K562 (cell line): Measurements from ENCODE around the gene PRKCE.

Experiments
- CTBP1 ChIP-seq: fragments of 450-650 bp; IDR thresholded peaks from 2 replicates; pipeline ENCODE4 v1.6.1; 2016; ENCODE audit warnings: borderline replicate concordance
- KAT8 ChIP-seq: fragments of 450-650 bp; IDR thresholded peaks from 2 replicates; pipeline ENCODE4 v1.6.1; 2016; ENCODE audit warnings: low read depth, mild to moderate bottlenecking
- MEF2D ChIP-seq: conservative IDR thresholded peaks from 2 replicates; pipeline ENCODE4 v1.6.1; 2016; ENCODE audit warnings: low read depth, missing genetic modification characterization, missing compliant biosample characterization
- NFIC ChIP-seq: fragments of 450-650 bp; IDR thresholded peaks from 2 replicates; pipeline ENCODE4 v1.6.1; 2017; ENCODE audit warnings: mild to moderate bottlenecking, inconsistent platforms
- U2AF1 ChIP-seq: fragments of 200-400 bp; formaldehyde crosslinking; optimal IDR thresholded peaks from 2 replicates; pipeline ENCODE3; 2017; ENCODE audit warnings: mild to moderate bottlenecking, low read depth, low read length, moderate library complexity
- ZNF184 ChIP-seq: sonication (generic); formaldehyde crosslinking; IDR thresholded peaks from 2 replicates; pipeline ENCODE4 v1.5.0; 2020; ENCODE audit warnings: missing genetic modification reagents

DNA sequence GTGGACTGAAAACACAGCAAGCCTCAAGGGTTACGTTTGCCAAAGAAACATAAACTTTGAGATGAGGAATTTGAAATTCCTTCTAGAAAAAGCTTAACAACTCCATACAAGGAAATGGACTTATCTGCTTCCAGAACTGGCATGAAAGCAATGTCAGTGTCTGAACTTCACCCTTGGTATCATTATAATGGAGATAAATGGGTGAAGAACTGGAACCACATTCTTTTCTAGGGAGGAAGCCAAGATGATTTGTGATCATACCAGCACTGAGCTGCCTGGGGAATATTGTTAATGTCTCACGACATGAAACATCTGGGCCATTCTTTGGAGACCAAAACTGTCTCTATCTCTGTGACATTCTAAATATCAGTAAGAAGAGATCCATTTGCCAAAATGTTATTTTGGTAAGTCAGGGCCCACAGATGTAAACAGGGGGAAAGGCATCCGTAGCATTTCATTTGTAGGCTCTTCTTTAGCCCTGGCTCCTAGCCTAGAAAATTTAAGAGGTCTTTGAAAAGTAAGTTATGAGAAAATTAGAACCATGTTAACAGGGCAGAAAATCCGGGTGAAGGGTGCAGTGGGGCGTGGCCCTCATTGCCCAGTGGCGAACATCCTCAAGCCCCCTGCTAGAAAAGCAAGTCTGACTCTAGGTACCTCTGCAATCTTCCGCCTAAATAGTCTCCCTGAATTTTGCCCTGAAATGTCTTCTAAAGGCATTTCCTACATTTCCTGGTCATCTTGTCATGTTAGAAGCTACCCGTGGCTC lies 350.4 kb downstream of the PRKCE start:
- TF ChIP-seq MEF2D (tag) (no peak), CTBP1 (no peak), ZNF184 (no peak), NFIC (no peak), U2AF1 (no peak), KAT8 (no peak)
